Measurements from ENCODE around the gene CD9.

CD9 gene

GRCh38 chr12:6272300-6273204, 72.4 kb downstream of the CD9 start:
- Histone ChIP-seq H2AFZ (ENCODE audit: low read length) (no peak overlapping the region), H2BK5ac (ENCODE audit: low read length) (peak overlapping the region; percentile 19), H3K4ac (ENCODE audit: low read length) (no peak overlapping the region), H3K14ac (ENCODE audit: low read length) (no peak overlapping the region), H4K91ac (ENCODE audit: low read depth, low read length, poor library complexity) (no peak overlapping the region), H3K27ac (replicated peaks; ENCODE audit: low read length) (no peak overlapping the region), H2BK12ac (ENCODE audit: low read length) (no peak overlapping the region), H3K9me3 (replicated peaks in 1 of 2; ENCODE audit: control insufficient read depth in 2 of 2, insufficient read depth in 1 of 2, low read depth in 1 of 2, low read length in 2 of 2) (no peaks in the 10 kb centered on the region), H2BK120ac (ENCODE audit: low read depth, low read length) (no peak overlapping the region), H3K27me3 (ENCODE audit: control insufficient read depth in 3 of 3, insufficient read depth in 3 of 3, low read depth in 1 of 3, low read length in 3 of 3) (peaks cover 0 to 3% (median 0%) of the 10 kb centered on the region in 3 experiments), H3K4me2 (ENCODE audit: insufficient read depth, low read length, poor library complexity, severe bottlenecking) (no peak overlapping the region), H3K4me1 (ENCODE audit: control insufficient read depth in 2 of 2, insufficient read depth in 1 of 2, low read depth in 1 of 2, low read length in 2 of 2) (peaks cover 28% of the 10 kb centered on the region in 2 donors), H3K23ac (ENCODE audit: low read depth, low read length, poor library complexity) (no peak overlapping the region), H3K18ac (ENCODE audit: low read length) (peak overlapping the region; percentile 31), H2BK15ac (ENCODE audit: low read length) (no peak overlapping the region), H4K8ac (ENCODE audit: low read depth, low read length) (no peak overlapping the region), H3K36me3 (replicated peaks in 1 of 2; ENCODE audit: control insufficient read depth in 2 of 2, insufficient read depth in 2 of 2, low read length in 2 of 2) (no peaks in the 10 kb centered on the region), H3K4me3 (ENCODE audit: low read length in 2 of 2) (no peak overlapping the region), H3K79me1 (ENCODE audit: low read depth, low read length) (no peaks in the 10 kb centered on the region), H3K9ac (ENCODE audit: low read depth, low read length, poor library complexity) (no peak overlapping the region), H2AK5ac (ENCODE audit: low read depth, low read length) (no peak overlapping the region)
- DNase-seq (ENCODE audit: low spot score) = no peak
- WGBS, 2 donors (ENCODE audit: extremely low coverage in 2 of 2, insufficient read length in 2 of 2, insufficient replicate concordance in 1 of 2) = no CpG with 5 or more reads among the region's 12 CpGs

- Histone ChIP-seq H2AFZ (ENCODE audit: low read length) (peak overlapping the region; percentile 32), H2BK15ac (ENCODE audit: low read length) (peak overlapping the region; percentile 41), H3K27ac (replicated peaks; ENCODE audit: low read length) (peak overlapping the region; percentile 32), H3K18ac (ENCODE audit: low read length) (peak overlapping the region; percentile 82), H4K91ac (ENCODE audit: low read depth, low read length, poor library complexity) (no peak overlapping the region), H3K4ac (ENCODE audit: low read length) (no peak overlapping the region), H2AK5ac (ENCODE audit: low read depth, low read length) (peak overlapping the region; percentile 95), H3K23ac (ENCODE audit: low read depth, low read length, poor library complexity) (peak overlapping the region; percentile 37), H3K9me3 (replicated peaks in 1 of 2; ENCODE audit: control insufficient read depth in 2 of 2, insufficient read depth in 1 of 2, low read depth in 1 of 2, low read length in 2 of 2) (no peaks in the 10 kb centered on the region), H3K14ac (ENCODE audit: low read length) (no peak overlapping the region), H3K79me1 (ENCODE audit: low read depth, low read length) (no peaks in the 10 kb centered on the region), H3K27me3 (ENCODE audit: control insufficient read depth in 3 of 3, insufficient read depth in 3 of 3, low read depth in 1 of 3, low read length in 3 of 3) (peaks cover 0 to 9% (median 4%) of the 10 kb centered on the region in 3 experiments), H2BK5ac (ENCODE audit: low read length) (peak overlapping the region; percentile 19), H3K4me2 (ENCODE audit: insufficient read depth, low read length, poor library complexity, severe bottlenecking) (no peak overlapping the region), H4K8ac (ENCODE audit: low read depth, low read length) (no peak overlapping the region), H3K9ac (ENCODE audit: low read depth, low read length, poor library complexity) (no peak overlapping the region), H2BK120ac (ENCODE audit: low read depth, low read length) (no peak overlapping the region), H3K4me1 (ENCODE audit: control insufficient read depth in 2 of 2, insufficient read depth in 1 of 2, low read depth in 1 of 2, low read length in 2 of 2) (peaks cover 31 to 32% of the 10 kb centered on the region in 2 donors), H3K4me3 (ENCODE audit: low read length in 2 of 2) (no peak overlapping the region), H3K36me3 (replicated peaks in 1 of 2; ENCODE audit: control insufficient read depth in 2 of 2, insufficient read depth in 2 of 2, low read length in 2 of 2) (no peaks in the 10 kb centered on the region), H2BK12ac (ENCODE audit: low read length) (peak overlapping the region; percentile 18)
- DNase-seq (ENCODE audit: low spot score) = no peak
- WGBS, 2 donors (ENCODE audit: extremely low coverage in 2 of 2, insufficient read length in 2 of 2, insufficient replicate concordance in 1 of 2) = no CpG with 5 or more reads among the region's 4 CpGs
These were observed 73.0 kb downstream of the CD9 start for GRCh38 chr12:6273205-6273540.

- Histone ChIP-seq H3K14ac (ENCODE audit: low read length) (peak overlapping the region; percentile 47), H3K4ac (ENCODE audit: low read length) (peak overlapping the region; percentile 0), H3K4me1 (ENCODE audit: control insufficient read depth in 2 of 2, insufficient read depth in 1 of 2, low read depth in 1 of 2, low read length in 2 of 2) (peaks cover 27 to 31% of the 10 kb centered on the region in 2 donors), H4K8ac (ENCODE audit: low read depth, low read length) (peak overlapping the region; percentile 29), H3K4me2 (ENCODE audit: insufficient read depth, low read length, poor library complexity, severe bottlenecking) (no peak overlapping the region), H3K79me1 (ENCODE audit: low read depth, low read length) (no peaks in the 10 kb centered on the region), H3K18ac (ENCODE audit: low read length) (peak overlapping the region; percentile 92), H2AK5ac (ENCODE audit: low read depth, low read length) (peak overlapping the region; percentile 95), H3K23ac (ENCODE audit: low read depth, low read length, poor library complexity) (peak overlapping the region; percentile 37), H3K9ac (ENCODE audit: low read depth, low read length, poor library complexity) (no peak overlapping the region), H2BK120ac (ENCODE audit: low read depth, low read length) (peak overlapping the region; percentile 97), H3K36me3 (replicated peaks in 1 of 2; ENCODE audit: control insufficient read depth in 2 of 2, insufficient read depth in 2 of 2, low read length in 2 of 2) (no peaks in the 10 kb centered on the region), H3K4me3 (ENCODE audit: low read length in 2 of 2) (no peak overlapping the region), H3K27ac (replicated peaks; ENCODE audit: low read length) (peak overlapping the region; percentile 46), H2BK5ac (ENCODE audit: low read length) (peak overlapping the region; percentile 33), H3K9me3 (replicated peaks in 1 of 2; ENCODE audit: control insufficient read depth in 2 of 2, insufficient read depth in 1 of 2, low read depth in 1 of 2, low read length in 2 of 2) (no peaks in the 10 kb centered on the region), H4K91ac (ENCODE audit: low read depth, low read length, poor library complexity) (no peak overlapping the region), H2BK12ac (ENCODE audit: low read length) (peak overlapping the region; percentile 18), H2BK15ac (ENCODE audit: low read length) (peak overlapping the region; percentile 41), H3K27me3 (ENCODE audit: control insufficient read depth in 3 of 3, insufficient read depth in 3 of 3, low read depth in 1 of 3, low read length in 3 of 3) (peaks cover 0 to 9% (median 6%) of the 10 kb centered on the region in 3 experiments), H2AFZ (ENCODE audit: low read length) (peak overlapping the region; percentile 32)
- no peak for DNase-seq (ENCODE audit: low spot score)
- WGBS, 2 donors (ENCODE audit: extremely low coverage in 2 of 2, insufficient read length in 2 of 2, insufficient replicate concordance in 1 of 2) = no CpG with 5 or more reads among the region's 9 CpGs
These were observed 73.5 kb downstream of the CD9 start for GRCh38 chr12:6273541-6274230.

Measured in neuronal stem cell (in vitro differentiated cells).